Cardiac fibroblast (primary cell): ENCODE results near the gene TRIM40.

Experiments
- DNase-seq, 2 donors: peaks; one replicate each; pipeline versions ENCODE4 v3.0.0 to v3.0.0-alpha.2; 2010; ENCODE audit warnings: low read depth in 2 of 2
- H3K4me3 ChIP-seq, 2 donors: replicated peaks in 1 of 2; 1 replicate in 1 of 2; 2 replicates in 1 of 2; pipeline ENCODE4 v1.5.1; 2011; ENCODE audit warnings: low read depth in 2 of 2, low read length in 2 of 2, mild to moderate bottlenecking in 2 of 2, moderate library complexity in 1 of 2
- TF ChIP-seq, protein P1 (sequence below): IDR thresholded peaks from one replicate; pipeline ENCODE4 v1.5.1; 2011; ENCODE audit warnings: low read depth, mild to moderate bottlenecking, low read length, inconsistent platforms

TRIM40 gene

DNA sequence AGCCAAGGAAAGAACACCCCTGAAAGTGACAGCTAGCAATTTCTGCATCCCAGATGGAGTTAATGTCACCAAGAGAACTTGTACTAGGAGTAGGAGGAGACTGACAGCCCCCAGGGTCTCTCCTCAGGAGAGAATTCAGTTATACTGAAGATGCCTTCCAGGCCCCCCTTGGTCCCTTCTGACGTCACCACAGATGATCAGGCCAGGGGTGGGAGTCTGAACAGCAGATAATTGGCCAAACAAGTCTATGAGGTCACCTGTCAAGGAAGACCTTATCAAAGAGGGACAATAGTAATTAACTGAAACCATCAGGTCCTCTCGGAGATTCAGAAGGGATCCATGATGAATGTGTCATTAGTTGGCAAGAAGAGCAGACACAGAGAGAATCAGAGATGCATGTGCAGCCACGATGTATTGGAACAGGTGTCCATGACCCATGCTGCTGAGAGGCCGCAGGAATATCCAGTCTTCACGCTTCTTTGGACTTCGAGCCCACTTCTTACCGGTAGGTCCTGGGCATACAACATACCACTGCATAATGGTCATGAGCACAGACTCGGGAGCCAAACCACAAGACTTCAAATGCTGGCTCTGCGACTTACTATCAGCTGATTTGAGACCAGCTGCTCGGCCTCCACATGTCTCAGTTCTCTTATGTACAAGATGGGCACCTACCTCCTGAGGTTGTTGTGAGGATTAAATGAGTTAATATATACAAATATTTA, 14.9 kb downstream of the TRIM40 start:
- DNase-seq: peak in 1 of 2 donors; percentile 15
- no peak overlapping the region for H3K4me3 ChIP-seq
- TF ChIP-seq, protein P1, sequence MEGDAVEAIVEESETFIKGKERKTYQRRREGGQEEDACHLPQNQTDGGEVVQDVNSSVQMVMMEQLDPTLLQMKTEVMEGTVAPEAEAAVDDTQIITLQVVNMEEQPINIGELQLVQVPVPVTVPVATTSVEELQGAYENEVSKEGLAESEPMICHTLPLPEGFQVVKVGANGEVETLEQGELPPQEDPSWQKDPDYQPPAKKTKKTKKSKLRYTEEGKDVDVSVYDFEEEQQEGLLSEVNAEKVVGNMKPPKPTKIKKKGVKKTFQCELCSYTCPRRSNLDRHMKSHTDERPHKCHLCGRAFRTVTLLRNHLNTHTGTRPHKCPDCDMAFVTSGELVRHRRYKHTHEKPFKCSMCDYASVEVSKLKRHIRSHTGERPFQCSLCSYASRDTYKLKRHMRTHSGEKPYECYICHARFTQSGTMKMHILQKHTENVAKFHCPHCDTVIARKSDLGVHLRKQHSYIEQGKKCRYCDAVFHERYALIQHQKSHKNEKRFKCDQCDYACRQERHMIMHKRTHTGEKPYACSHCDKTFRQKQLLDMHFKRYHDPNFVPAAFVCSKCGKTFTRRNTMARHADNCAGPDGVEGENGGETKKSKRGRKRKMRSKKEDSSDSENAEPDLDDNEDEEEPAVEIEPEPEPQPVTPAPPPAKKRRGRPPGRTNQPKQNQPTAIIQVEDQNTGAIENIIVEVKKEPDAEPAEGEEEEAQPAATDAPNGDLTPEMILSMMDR: no peak

DNA sequence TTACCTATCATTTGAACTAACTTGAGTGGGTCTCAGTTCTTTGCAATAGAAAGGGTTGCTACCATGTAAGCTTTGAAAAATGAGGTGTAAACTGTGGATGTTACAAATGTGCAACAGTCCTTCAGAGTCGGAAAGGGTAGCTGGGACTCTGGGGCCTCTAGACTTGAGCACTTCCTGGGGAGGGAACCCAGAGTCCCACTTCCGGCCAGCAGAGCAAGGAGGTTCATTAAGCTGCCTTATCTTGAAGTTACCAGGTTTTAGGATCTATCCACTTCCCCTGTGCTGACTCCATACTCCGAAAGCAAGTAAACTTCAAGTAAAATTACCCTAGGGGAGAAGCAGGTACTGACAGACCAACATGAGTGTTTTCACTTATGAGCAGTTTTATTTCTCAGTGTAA, 15.6 kb downstream of the TRIM40 start:
- TF ChIP-seq, protein P1: no peak
- H3K4me3 ChIP-seq: no peak overlapping the region
- DNase-seq: no peak

GRCh38 chr6:30152016-30152673, 16.2 kb downstream of the TRIM40 start:
- TF ChIP-seq, protein P1: no peak
- H3K4me3 ChIP-seq: no peak overlapping the region
- no peak for DNase-seq

GRCh38 chr6:30152910-30153610, 17.1 kb downstream of the TRIM40 start:
- TF ChIP-seq, protein P1: no peak
- no peak overlapping the region for H3K4me3 ChIP-seq
- DNase-seq: no peak

DNA sequence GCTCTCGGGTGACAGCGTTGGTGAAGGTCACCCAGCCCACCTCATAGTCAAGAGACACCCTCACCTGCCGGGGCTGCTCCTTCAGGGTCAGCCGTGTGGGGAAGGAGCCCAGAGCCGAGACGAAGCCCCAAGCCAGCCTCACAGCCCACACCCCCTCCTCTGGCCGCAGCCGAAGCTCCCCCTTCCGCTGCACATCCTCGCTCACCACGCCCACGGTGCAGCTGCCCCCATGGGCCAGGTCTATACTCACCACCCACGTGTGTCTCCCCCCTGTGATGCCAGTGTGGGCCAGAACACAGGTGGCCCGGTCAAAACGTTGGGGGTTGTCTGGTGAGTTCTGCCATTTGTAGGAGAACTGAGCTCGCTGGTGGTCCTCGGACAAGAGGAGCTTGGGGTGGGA, 18.1 kb downstream of the TRIM40 start:
- TF ChIP-seq, protein P1: no peak
- DNase-seq: no peak
- H3K4me3 ChIP-seq: no peak overlapping the region

DNA sequence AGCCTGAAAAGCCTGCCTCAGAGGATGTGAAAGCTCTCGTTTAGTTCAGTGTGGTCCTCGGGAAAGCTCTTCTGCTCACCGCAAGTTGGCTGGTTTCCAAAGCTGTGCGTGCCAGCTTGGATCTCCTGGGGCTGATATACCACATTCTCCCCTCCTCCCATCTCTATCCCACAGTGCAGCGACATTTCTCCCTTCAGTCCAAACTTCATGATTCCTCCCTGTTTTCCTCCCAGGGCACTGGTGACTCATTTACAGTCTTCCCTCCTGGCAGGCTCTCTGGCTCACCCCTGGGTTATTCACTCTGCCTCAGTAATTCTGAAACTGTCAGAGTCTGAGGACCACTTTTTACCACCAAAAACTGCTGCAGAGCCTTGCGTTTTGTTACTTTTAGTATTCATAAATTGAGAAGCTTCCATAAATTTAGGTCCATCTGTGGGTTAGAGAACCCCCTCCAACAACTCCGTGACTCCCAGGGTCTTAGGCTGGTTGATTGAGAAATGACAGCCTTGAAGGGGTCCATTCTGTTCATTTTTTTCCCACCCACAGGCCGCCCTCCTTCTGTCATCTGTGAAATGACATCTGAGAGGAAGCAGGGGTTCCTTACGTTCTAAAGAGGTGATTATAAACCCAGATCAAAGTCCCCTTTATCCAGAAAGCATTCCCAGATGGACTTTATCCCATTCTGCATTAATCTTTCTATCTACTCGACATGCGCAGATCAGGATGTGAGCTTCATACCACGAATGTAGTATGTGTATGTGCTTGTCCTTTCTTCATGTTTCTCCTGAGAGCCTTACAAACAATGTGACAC, 19.0 kb downstream of the TRIM40 start:
- DNase-seq: peak; percentile 72 to 84

More for the DNA sequence above, 19.0 kb downstream of the TRIM40 start:
- no peak overlapping the region for H3K4me3 ChIP-seq
- TF ChIP-seq, protein P1: no peak
